Astrocyte (in vitro differentiated cells and primary cell): Measurements from ENCODE around the gene DENND11. TPM values are rescaled to one million over a fixed set of nuclear protein-coding genes. Genes with fewer than 3 reads are reported as not detected.

Experiments used
- DNase-seq: peaks from one replicate; pipeline ENCODE4 v3.0.0-alpha.2; 2010; ENCODE audit warnings: low read depth
- FAIRE-seq: peaks from 2 replicates; lab custom pipeline; 2011; peaks lifted over from hg19 to GRCh38; lab: Jason Lieb, UNC
- H2AFZ ChIP-seq: 2 replicates; pipeline ENCODE4 v1.6.0; 2012; ENCODE audit warnings: low read depth, low read length, inconsistent platforms
- H3K27ac ChIP-seq: 2 replicates; pipeline ENCODE4 v1.5.1; 2011; ENCODE audit warnings: low read depth, low read length, inconsistent platforms
- H3K27me3 ChIP-seq: 2 replicates; pipeline ENCODE4 v1.6.0; 2011; ENCODE audit warnings: low read length, inconsistent platforms; ENCODE audit not compliant: insufficient read depth
- H3K36me3 ChIP-seq: 2 replicates; pipeline ENCODE4 v1.5.1; 2011; ENCODE audit warnings: low read length, inconsistent platforms; ENCODE audit not compliant: insufficient read depth
- H3K4me1 ChIP-seq: 2 replicates; pipeline ENCODE4 v1.5.1; 2011; ENCODE audit warnings: low read length, inconsistent platforms; ENCODE audit not compliant: insufficient read depth
- H3K4me2 ChIP-seq: 2 replicates; pipeline ENCODE4 v1.6.0; 2012; ENCODE audit warnings: low read length, inconsistent platforms
- H3K4me3 ChIP-seq: 2 replicates; pipeline ENCODE4 v1.5.1; 2011; ENCODE audit warnings: low read depth, mild to moderate bottlenecking, low read length, inconsistent platforms; ENCODE audit not compliant: insufficient read depth
- H3K79me2 ChIP-seq: 2 replicates; pipeline ENCODE4 v1.6.0; 2012; ENCODE audit warnings: mild to moderate bottlenecking, low read length, inconsistent platforms; ENCODE audit not compliant: insufficient read depth
- H3K9ac ChIP-seq: 2 replicates; pipeline ENCODE4 v1.6.0; 2012; ENCODE audit warnings: mild to moderate bottlenecking, low read length, inconsistent platforms
- H3K9me3 ChIP-seq: 2 replicates; pipeline ENCODE4 v1.5.1; 2012; ENCODE audit warnings: low read depth, mild to moderate bottlenecking, low read length, inconsistent platforms; ENCODE audit not compliant: insufficient read depth
- H4K20me1 ChIP-seq: 2 replicates; pipeline ENCODE4 v1.6.0; 2012; ENCODE audit warnings: low read length, inconsistent platforms; ENCODE audit not compliant: insufficient read depth
- H3K27ac Mint-ChIP-seq: one replicate; pipeline ENCODE4 v1.8.0; 2021; ENCODE audit warnings: mild to moderate bottlenecking, mixed read lengths; ENCODE audit not compliant: unreplicated experiment
- H3K27me3 Mint-ChIP-seq: one replicate; pipeline ENCODE4 v1.8.0; 2021; ENCODE audit warnings: low read depth, mixed read lengths; ENCODE audit not compliant: unreplicated experiment
- H3K36me3 Mint-ChIP-seq: one replicate; pipeline ENCODE4 v1.8.0; 2021; ENCODE audit warnings: low read depth, mixed read lengths; ENCODE audit not compliant: unreplicated experiment
- H3K4me1 Mint-ChIP-seq: one replicate; pipeline ENCODE4 v1.8.0; 2021; ENCODE audit warnings: low read depth, mixed read lengths; ENCODE audit not compliant: unreplicated experiment
- H3K4me3 Mint-ChIP-seq: one replicate; pipeline ENCODE4 v1.8.0; 2021; ENCODE audit warnings: mild to moderate bottlenecking, moderate library complexity, mixed read lengths; ENCODE audit not compliant: unreplicated experiment
- H3K9me3 Mint-ChIP-seq: one replicate; pipeline ENCODE4 v1.8.0; 2021; ENCODE audit warnings: mild to moderate bottlenecking, mixed read lengths; ENCODE audit not compliant: unreplicated experiment
- EZH2 ChIP-seq: IDR thresholded peaks from 2 replicates; pipeline ENCODE4 v1.6.1; 2012; ENCODE audit warnings: mild to moderate bottlenecking, low read length, inconsistent platforms; ENCODE audit not compliant: insufficient read depth
- total RNA-seq: library from RNA; stranded (reverse); gene quantifications from 2 replicates; pipeline ENCODE4 v1.2.1, GENCODE V29; 2021
- TF ChIP-seq, protein P1 (sequence below): IDR thresholded peaks from 2 replicates; pipeline ENCODE4 v1.5.1; 2011; ENCODE audit warnings: low read depth, mild to moderate bottlenecking, inconsistent platforms, low read length, moderate library complexity; ENCODE audit not compliant: insufficient read depth

The DENND11 gene
- total RNA-seq, 1 donor from 2014 or later, result 10.5 TPM

DNA sequence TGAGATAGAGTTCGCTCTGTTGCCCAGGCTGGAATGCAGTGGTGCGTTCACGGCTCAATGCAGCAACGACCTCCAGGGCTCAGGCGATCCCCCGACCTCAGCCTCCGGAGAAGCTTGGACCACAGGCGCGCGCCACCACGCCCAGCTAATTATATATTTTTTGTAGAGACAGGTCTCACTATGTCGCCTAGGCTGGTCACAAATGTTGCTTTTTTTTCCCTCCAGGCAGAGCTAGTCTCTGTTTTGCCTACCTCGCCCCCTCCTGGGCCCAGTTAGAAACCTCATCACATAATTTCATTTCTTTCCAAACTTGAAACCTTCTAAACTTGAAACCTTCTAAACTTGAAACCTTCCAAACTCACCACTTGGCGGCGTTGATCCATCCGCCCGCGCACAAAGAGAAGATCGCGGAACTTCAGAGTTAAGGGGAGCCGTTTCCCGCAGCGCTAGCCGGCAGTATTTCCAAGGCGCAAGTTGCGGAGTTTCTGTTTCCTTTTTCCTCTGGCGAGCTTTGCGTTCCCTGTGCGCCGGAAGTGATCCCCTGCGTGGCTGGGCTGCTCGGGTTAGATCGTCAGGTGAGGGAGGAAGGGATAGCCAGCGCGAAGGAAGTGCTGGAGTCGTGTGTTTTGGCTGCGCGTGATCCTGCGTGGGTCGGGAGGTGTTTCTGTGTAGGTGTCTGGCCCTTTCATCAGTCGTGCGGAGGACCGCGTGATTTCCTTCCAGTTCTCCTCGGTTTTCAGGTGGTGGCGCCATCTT is 36.0 kb upstream of the DENND11 start, which contains the start of gene SSBP1:
Gene SSBP1, plus strand, starts transcription at position 523 of the 756 bp plus-strand sequence. CDS start 809 bp downstream, outside the sequence.
- FAIRE-seq (peak; percentile 74), DNase-seq (peak; percentile 93)
- Mint-ChIP-seq H3K36me3 (peaks cover 1% of the 10 kb centered on the region), H3K27ac (peak within 1 kb of the TSS; percentile 99), H3K4me1 (peaks cover 8% of the 10 kb centered on the region), H3K4me3 (peak within 1 kb of the TSS; percentile 99), H3K9me3 (no peaks in the 10 kb centered on the region), H3K27me3 (no peaks in the 10 kb centered on the region)
- Histone ChIP-seq H3K4me3 (peak within 1 kb of the TSS; percentile 96), H3K27me3 (no peaks in the 10 kb centered on the region), H3K9ac (peak within 1 kb of the TSS; percentile 95), H3K4me1 (peaks cover 15% of the 10 kb centered on the region), H2AFZ (peak within 1 kb of the TSS; percentile 92), H4K20me1 (peaks cover 6% of the 10 kb centered on the region), H3K36me3 (peaks cover 14% of the 10 kb centered on the region), H3K4me2 (peak within 1 kb of the TSS; percentile 88), H3K9me3 (no peaks in the 10 kb centered on the region), H3K27ac (peak within 1 kb of the TSS; percentile 92), H3K79me2 (peaks cover 33% of the 10 kb centered on the region)
- TF ChIP-seq, protein P1, sequence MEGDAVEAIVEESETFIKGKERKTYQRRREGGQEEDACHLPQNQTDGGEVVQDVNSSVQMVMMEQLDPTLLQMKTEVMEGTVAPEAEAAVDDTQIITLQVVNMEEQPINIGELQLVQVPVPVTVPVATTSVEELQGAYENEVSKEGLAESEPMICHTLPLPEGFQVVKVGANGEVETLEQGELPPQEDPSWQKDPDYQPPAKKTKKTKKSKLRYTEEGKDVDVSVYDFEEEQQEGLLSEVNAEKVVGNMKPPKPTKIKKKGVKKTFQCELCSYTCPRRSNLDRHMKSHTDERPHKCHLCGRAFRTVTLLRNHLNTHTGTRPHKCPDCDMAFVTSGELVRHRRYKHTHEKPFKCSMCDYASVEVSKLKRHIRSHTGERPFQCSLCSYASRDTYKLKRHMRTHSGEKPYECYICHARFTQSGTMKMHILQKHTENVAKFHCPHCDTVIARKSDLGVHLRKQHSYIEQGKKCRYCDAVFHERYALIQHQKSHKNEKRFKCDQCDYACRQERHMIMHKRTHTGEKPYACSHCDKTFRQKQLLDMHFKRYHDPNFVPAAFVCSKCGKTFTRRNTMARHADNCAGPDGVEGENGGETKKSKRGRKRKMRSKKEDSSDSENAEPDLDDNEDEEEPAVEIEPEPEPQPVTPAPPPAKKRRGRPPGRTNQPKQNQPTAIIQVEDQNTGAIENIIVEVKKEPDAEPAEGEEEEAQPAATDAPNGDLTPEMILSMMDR, result peak; percentile 84
- no peak for TF ChIP-seq EZH2

DNA sequence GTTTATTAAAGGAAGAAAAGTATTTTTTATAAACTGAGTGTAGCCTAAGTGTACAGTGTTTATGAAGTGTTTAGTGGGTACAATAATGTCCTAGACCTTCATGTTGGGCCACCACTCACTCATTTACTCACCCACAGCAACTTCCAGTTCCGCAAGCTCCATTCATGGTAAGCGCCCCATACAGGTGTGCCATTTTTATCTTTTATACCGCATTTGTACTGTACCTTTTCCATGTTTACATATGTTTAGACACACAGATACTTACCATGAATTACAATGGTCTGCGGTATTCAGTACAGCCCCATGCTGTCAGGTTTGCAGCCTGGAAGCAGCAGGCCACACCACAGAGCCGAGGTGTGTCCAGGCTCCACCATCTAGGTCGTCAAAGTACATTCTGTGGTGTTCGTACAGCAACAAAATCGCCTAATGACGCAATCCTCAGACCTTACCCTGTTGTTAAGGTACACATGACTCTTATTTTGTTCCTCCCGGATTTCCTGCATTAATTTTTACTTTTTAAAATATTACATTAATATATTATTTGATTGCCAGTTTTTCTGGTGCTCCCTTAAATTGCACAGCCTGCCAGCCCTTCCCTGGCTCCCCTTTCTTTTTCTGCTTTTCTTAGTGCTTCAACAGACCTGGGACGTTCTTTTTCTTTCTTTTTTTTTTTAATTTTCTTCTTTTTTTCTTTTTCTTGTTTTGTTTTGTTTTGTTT is 35.3 kb upstream of the DENND11 start:
- Histone ChIP-seq H3K9ac (peak overlapping the region; percentile 95), H3K27ac (peak overlapping the region; percentile 92), H4K20me1 (peaks cover 6% of the 10 kb centered on the region), H3K36me3 (peaks cover 11% of the 10 kb centered on the region), H3K4me2 (peak overlapping the region; percentile 88), H3K9me3 (no peaks in the 10 kb centered on the region), H2AFZ (peak overlapping the region; percentile 84), H3K79me2 (peaks cover 33% of the 10 kb centered on the region), H3K4me3 (peak overlapping the region; percentile 96), H3K27me3 (no peaks in the 10 kb centered on the region), H3K4me1 (peaks cover 15% of the 10 kb centered on the region)
- TF ChIP-seq, protein P1, result no peak
- no peak for TF ChIP-seq EZH2
- H3K27me3 Mint-ChIP-seq, result no peaks in the 10 kb centered on the region
- peak overlapping the region; percentile 99 for H3K4me3 Mint-ChIP-seq
- no peak for FAIRE-seq
- H3K4me1 Mint-ChIP-seq, result peaks cover 8% of the 10 kb centered on the region
- DNase-seq, result no peak
- peak overlapping the region; percentile 99 for H3K27ac Mint-ChIP-seq
- H3K9me3 Mint-ChIP-seq, result no peaks in the 10 kb centered on the region
- H3K36me3 Mint-ChIP-seq, result peaks cover under 1% of the 10 kb centered on the region
